Testis (tissue), 2 donors: ENCODE measurements around the gene PAM16.

ENCODE experiments used
- POLR2A ChIP-seq: fragments of 450-650 bp; IDR thresholded peaks from one replicate; pipeline ENCODE4 v1.6.1; 2017; ENCODE audit warnings: antibody characterized with exemption, mild to moderate bottlenecking, moderate library complexity
- TF ChIP-seq, protein P1 (sequence below), 3 experiments: fragments of 450-650 bp in 2 of 3; fragments of 200-600 bp in 1 of 3; sonication (generic) in 1 of 3; IDR thresholded peaks; one replicate each; pipeline ENCODE4 v1.5.1; 2016 to 2019; ENCODE audit warnings: antibody characterized with exemption in 3 of 3, mild to moderate bottlenecking in 2 of 3, moderate library complexity in 1 of 3

DNA sequence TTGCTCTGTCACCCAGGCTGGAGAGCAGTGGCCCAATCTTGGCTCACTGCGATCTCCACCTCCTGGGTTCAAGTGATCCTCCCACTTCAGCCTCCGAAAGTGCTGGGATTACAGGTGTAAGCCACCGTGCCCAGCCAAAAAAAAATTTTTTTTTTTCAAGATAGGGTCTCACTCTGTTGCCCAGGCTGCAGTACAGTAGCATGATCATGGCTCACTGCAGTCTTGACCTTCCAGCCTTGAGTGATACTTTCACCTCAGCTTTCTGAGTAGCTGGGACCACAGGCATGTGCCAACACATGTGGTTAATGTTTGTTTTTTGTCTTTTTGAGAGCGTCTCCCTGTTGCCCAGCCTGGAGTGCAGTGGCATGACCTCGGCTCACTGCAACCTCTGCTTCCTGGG lies 1.7 kb upstream of the PAM16 start:
- TF ChIP-seq, protein P1, sequence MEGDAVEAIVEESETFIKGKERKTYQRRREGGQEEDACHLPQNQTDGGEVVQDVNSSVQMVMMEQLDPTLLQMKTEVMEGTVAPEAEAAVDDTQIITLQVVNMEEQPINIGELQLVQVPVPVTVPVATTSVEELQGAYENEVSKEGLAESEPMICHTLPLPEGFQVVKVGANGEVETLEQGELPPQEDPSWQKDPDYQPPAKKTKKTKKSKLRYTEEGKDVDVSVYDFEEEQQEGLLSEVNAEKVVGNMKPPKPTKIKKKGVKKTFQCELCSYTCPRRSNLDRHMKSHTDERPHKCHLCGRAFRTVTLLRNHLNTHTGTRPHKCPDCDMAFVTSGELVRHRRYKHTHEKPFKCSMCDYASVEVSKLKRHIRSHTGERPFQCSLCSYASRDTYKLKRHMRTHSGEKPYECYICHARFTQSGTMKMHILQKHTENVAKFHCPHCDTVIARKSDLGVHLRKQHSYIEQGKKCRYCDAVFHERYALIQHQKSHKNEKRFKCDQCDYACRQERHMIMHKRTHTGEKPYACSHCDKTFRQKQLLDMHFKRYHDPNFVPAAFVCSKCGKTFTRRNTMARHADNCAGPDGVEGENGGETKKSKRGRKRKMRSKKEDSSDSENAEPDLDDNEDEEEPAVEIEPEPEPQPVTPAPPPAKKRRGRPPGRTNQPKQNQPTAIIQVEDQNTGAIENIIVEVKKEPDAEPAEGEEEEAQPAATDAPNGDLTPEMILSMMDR (IDR thresholded peaks at IDR 0.05), result no peak
- TF ChIP-seq POLR2A, result no peak
